GM23248 (cell line): ENCODE measurements around the gene TGM3. TPM values are rescaled to one million over a fixed set of nuclear protein-coding genes. Genes with fewer than 3 reads are reported as not detected.

ENCODE experiments used
- DNase-seq: peaks from one replicate; pipeline ENCODE4 v3.0.0-alpha.2; 2015
- H2AFZ ChIP-seq: fragments of 200-600 bp; sonication (generic); 2 replicates; pipeline ENCODE4 v1.6.1; 2016; ENCODE audit warnings: antibody characterized with exemption
- H3F3A ChIP-seq: fragments of 200-600 bp; sonication (generic); 2 replicates; pipeline ENCODE4 v1.6.1; 2016; ENCODE audit warnings: mild to moderate bottlenecking, antibody characterized with exemption, mixed run types; ENCODE audit not compliant: insufficient read depth
- H3K27ac ChIP-seq: fragments of 200-600 bp; sonication (generic); 2 replicates; pipeline ENCODE4 v1.5.1; 2016; ENCODE audit warnings: mild to moderate bottlenecking
- H3K27me3 ChIP-seq: fragments of 200-600 bp; sonication (generic); replicated peaks from 2 replicates; pipeline ENCODE4 v1.6.1; 2016; ENCODE audit warnings: mild to moderate bottlenecking; ENCODE audit not compliant: insufficient read depth
- H3K36me3 ChIP-seq: fragments of 200-600 bp; sonication (generic); 2 replicates; pipeline ENCODE4 v1.6.1; 2016; ENCODE audit warnings: low read depth, mild to moderate bottlenecking
- H3K4me1 ChIP-seq: fragments of 200-600 bp; sonication (generic); 2 replicates; pipeline ENCODE4 v1.6.1; 2016; ENCODE audit warnings: mild to moderate bottlenecking; ENCODE audit not compliant: insufficient read depth
- H3K4me2 ChIP-seq: fragments of 200-600 bp; sonication (generic); one replicate; pipeline ENCODE4 v1.6.1; 2016; ENCODE audit warnings: mild to moderate bottlenecking; ENCODE audit not compliant: unreplicated experiment
- H3K4me3 ChIP-seq: fragments of 200-600 bp; sonication (generic); 2 replicates; pipeline ENCODE4 v1.5.1; 2016; ENCODE audit warnings: mild to moderate bottlenecking
- H3K79me2 ChIP-seq: fragments of 200-600 bp; sonication (generic); 2 replicates; pipeline ENCODE4 v1.6.1; 2016; ENCODE audit warnings: mild to moderate bottlenecking; ENCODE audit not compliant: insufficient read depth
- H3K9ac ChIP-seq: fragments of 200-600 bp; sonication (generic); 2 replicates; pipeline ENCODE4 v1.6.1; 2016; ENCODE audit warnings: mild to moderate bottlenecking
- H3K9me2 ChIP-seq: fragments of 200-600 bp; sonication (generic); 2 replicates; pipeline ENCODE4 v1.6.1; 2016; ENCODE audit warnings: mixed run types, mild to moderate bottlenecking, moderate library complexity; ENCODE audit not compliant: insufficient read depth
- H3K9me3 ChIP-seq: fragments of 200-600 bp; sonication (generic); one replicate; pipeline ENCODE4 v1.6.1; 2017; ENCODE audit warnings: low read depth
- H4K20me1 ChIP-seq: fragments of 200-600 bp; sonication (generic); 2 replicates; pipeline ENCODE4 v1.6.0; 2016; ENCODE audit not compliant: insufficient read depth
- EZH2 ChIP-seq: fragments of 200-600 bp; sonication (generic); IDR thresholded peaks from 2 replicates; pipeline ENCODE4 v1.6.1; 2018; ENCODE audit warnings: antibody characterized with exemption, mild to moderate bottlenecking; ENCODE audit not compliant: insufficient read depth, poor library complexity, severe bottlenecking
- EZH2phosphoT487 ChIP-seq: fragments of 200-600 bp; sonication (generic); IDR thresholded peaks from 2 replicates; pipeline ENCODE4 v1.6.1; 2018; ENCODE audit warnings: antibody characterized with exemption, moderate library complexity, mild to moderate bottlenecking, low read depth; ENCODE audit not compliant: insufficient read depth
- WGBS, 2 experiments: methylation state at CpG; one replicate each; pipeline ENCODE4 v1.1.6; 2015 to 2017; ENCODE audit warnings: low lambda C conversion rate in 2 of 2, low coverage in 1 of 2; ENCODE audit errors: missing lambda C conversion rate in 2 of 2; 5-methylcytosine and 5-hydroxymethylcytosine counted together
- in situ Hi-C: fragments of 300-500 bp; cut with MboI; formaldehyde crosslinking; loops from 2 replicates; pipeline ENCODE4 v1.15.0; 2020
- polyA plus RNA-seq: library from polyadenylated mRNA; unstranded; fragments of >200 nt; fragmentation: Nextera tagmentation; extraction: Ambion mirVana; gene quantifications from 2 replicates; pipeline ENCODE4 v1.2.1, GENCODE V29; 2016
- total RNA-seq: library from RNA; depleted of rRNA; stranded (reverse); fragments of >200 nt; shearing (Covaris generic); gene quantifications from 2 replicates; pipeline ENCODE4 v1.2.3, GENCODE V29; 2014

TGM3 gene
- total and polyA plus RNA-seq, 2 experiments from 2014 or later = 0.11 to 0.25 TPM

DNA sequence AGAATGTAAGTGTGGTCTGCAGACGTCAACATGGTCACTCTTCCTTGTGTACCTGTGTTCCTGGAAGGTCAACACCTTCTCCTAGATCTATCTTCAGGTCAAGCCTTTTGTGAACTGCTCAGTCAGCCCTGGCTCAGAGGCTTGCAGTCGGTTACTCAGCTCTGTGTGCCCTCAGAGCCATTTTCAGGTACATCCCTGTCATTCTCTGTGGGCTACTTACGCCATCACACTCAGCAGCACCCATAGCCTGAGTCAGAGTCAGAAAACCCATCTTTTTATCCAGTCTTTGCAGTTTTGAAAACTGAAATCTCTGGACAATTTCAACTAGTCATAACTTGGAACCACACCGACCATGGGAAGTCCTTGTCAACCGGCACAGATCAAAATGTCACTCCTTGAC, 35.3 kb downstream of the TGM3 start:
- Histone ChIP-seq H2AFZ (no peak overlapping the region), H3F3A (no peaks in the 10 kb centered on the region), H3K36me3 (no peaks in the 10 kb centered on the region), H3K9me3 (no peaks in the 10 kb centered on the region), H3K9ac (no peak overlapping the region), H3K27ac (no peak overlapping the region), H4K20me1 (no peaks in the 10 kb centered on the region), H3K4me2 (no peak overlapping the region), H3K79me2 (no peaks in the 10 kb centered on the region), H3K9me2 (no peaks in the 10 kb centered on the region), H3K27me3 (no peaks in the 10 kb centered on the region), H3K4me1 (no peaks in the 10 kb centered on the region), H3K4me3 (no peak overlapping the region)
- WGBS, 2 experiments = 46 to 53% methylated on average over 5 of the region's 5 CpGs
- no peak for TF ChIP-seq EZH2phosphoT487
- TF ChIP-seq EZH2 = no peak
- in situ Hi-C loops = no loop called here
- no peak for DNase-seq

DNA sequence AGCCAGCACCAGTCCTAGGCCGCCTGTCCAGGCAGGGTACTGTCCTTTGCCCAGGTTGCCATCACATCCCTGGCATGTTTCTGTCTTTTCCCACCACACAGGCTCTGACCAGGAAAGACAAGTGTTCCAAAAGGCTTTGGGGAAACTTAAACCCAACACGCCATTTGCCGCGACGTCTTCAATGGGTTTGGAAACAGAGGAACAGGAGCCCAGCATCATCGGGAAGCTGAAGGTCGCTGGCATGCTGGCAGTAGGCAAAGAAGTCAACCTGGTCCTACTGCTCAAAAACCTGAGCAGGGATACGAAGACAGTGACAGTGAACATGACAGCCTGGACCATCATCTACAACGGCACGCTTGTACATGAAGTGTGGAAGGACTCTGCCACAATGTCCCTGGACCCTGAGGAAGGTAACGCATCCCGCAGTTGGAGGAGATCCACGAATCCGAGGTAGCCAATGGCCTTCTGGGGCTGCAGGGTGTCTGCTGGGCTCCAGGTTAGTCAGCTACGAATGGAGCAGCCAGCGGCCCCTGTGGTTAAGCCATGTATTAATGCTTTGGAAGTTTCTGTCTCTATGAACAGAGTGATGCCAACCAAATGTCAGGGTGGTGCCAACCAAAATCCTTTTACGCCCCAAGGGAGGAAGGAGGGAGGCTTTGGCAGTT, 36.2 kb downstream of the TGM3 start:
- Histone ChIP-seq H3K9me2 (no peaks in the 10 kb centered on the region), H3K27me3 (no peaks in the 10 kb centered on the region), H3K9me3 (no peaks in the 10 kb centered on the region), H3K36me3 (no peaks in the 10 kb centered on the region), H3K4me3 (no peak overlapping the region), H3K9ac (no peak overlapping the region), H3K27ac (no peak overlapping the region), H3K4me2 (no peak overlapping the region), H3K4me1 (no peaks in the 10 kb centered on the region), H4K20me1 (no peaks in the 10 kb centered on the region), H3F3A (no peaks in the 10 kb centered on the region), H3K79me2 (no peaks in the 10 kb centered on the region), H2AFZ (no peak overlapping the region)
- 82 to 87% methylated on average over 17 of the region's 17 CpGs for WGBS, 2 experiments
- no peak for DNase-seq
- in situ Hi-C loops = no loop called here
- TF ChIP-seq EZH2 (no peak), EZH2phosphoT487 (no peak)

DNA sequence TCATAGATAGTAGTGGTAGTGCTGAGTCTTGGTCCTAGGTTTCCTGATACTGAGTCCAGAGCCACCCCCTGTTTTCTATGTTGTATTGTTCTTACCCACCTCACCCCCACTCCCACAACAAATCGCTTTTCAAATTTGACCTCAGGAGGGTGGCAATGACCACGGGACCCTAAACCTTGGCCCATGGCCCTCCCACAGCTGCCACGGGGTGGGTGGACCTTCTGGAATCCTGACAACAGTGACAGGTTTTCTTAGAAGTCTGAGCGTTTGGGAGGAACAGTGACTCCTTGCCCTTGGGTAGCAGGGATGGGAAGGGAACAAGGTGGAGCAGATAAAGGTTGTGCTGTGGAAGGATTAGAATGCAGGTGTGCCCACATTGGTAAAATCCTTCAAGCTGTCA, 36.9 kb downstream of the TGM3 start:
- WGBS, 2 experiments = 42 to 46% methylated on average over 4 of the region's 4 CpGs
- TF ChIP-seq EZH2 (no peak), EZH2phosphoT487 (no peak)
- Histone ChIP-seq H4K20me1 (no peaks in the 10 kb centered on the region), H3K9me2 (no peaks in the 10 kb centered on the region), H3K9ac (no peak overlapping the region), H2AFZ (no peak overlapping the region), H3F3A (no peaks in the 10 kb centered on the region), H3K27ac (no peak overlapping the region), H3K4me2 (no peak overlapping the region), H3K4me3 (no peak overlapping the region), H3K4me1 (no peaks in the 10 kb centered on the region), H3K79me2 (no peaks in the 10 kb centered on the region), H3K27me3 (no peaks in the 10 kb centered on the region), H3K9me3 (no peaks in the 10 kb centered on the region), H3K36me3 (no peaks in the 10 kb centered on the region)
- DNase-seq = no peak
- in situ Hi-C loops = no loop called here

DNA sequence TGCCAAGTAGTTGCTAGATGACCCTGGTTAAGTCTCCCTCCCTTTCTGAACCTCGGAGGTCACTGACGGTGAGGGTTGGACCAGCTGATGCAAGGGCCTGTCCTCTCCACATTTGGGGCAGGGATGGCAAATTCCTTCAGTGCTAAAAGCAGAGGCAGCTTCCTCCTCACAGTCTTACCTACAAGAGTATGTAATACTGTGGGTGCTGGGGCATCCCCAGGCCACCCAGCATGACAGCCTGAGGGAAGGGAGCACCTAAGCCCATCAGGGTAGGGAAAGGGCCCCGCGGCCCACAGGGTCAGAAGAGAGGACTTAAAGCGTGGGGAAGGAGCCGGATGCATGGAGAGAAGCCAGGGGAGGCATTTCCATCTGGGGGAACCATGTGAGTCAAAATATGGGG, 38.0 kb downstream of the TGM3 start:
- H3K79me2 ChIP-seq = no peaks in the 10 kb centered on the region
- H3K4me2 ChIP-seq = no peak overlapping the region
- H3F3A ChIP-seq = no peaks in the 10 kb centered on the region
- no peaks in the 10 kb centered on the region for H3K9me3 ChIP-seq
- TF ChIP-seq EZH2phosphoT487 (no peak), EZH2 (no peak)
- H3K4me1 ChIP-seq = no peaks in the 10 kb centered on the region
- no peak for DNase-seq
- no peak overlapping the region for H3K4me3 ChIP-seq
- no peaks in the 10 kb centered on the region for H3K9me2 ChIP-seq
- H2AFZ ChIP-seq = no peak overlapping the region
- in situ Hi-C loops = no loop called here
- WGBS, 2 experiments = 78% methylated on average over 6 of the region's 6 CpGs
- H3K27me3 ChIP-seq = no peaks in the 10 kb centered on the region
- H3K9ac ChIP-seq = no peak overlapping the region
- H3K36me3 ChIP-seq = no peaks in the 10 kb centered on the region
- H3K27ac ChIP-seq = no peak overlapping the region
- H4K20me1 ChIP-seq = no peaks in the 10 kb centered on the region
